ENCODE results near the gene LRRC19. TPM values are rescaled to one million over a fixed set of nuclear protein-coding genes. Genes with fewer than 3 reads are reported as not detected.

The LRRC19 gene
- total RNA-seq, 1 experiment from 2014 or later = not detected

DNA sequence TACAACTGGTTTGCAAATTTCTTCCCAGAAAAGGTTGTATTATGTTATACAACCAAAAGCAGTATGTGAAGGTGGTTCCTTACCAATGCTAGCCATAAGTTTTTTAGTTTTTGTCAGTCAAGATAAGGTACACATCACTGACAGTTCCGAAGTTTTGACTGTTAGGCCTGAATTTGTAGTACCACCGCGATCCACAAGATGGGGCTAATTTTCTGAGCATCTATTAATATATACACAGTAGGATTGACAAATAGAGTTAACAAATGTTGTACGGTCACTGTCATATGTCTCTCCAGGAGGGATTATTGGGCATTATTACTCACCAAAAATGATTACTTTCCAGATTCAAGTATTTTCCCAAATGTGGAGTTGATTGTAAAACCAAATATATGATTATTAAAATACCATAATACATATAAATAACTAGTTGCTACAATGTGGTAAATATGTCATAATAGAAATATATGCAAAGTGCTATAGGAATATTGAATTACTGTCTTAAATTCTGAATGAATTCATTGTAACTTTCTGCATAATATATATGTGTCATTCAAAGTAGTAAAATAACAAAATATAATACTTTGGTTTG is 28.4 kb upstream of the LRRC19 start:
- no peak overlapping the region for H4K91ac ChIP-seq (ENCODE audit: insufficient read length, low read depth, low read length)
- no peak overlapping the region for H3K4ac ChIP-seq (ENCODE audit: low read depth, low read length)
- no peak overlapping the region for H3K14ac ChIP-seq (ENCODE audit: insufficient read depth, low read length)
- no peak overlapping the region for H3K27ac Mint-ChIP-seq
- 0 out of 4 replicates have a peak, but pooled peaks cover 0 to 3% of the 10 kb centered on the region in 2 experiments for H3K4me1 Mint-ChIP-seq
- no peaks in the 10 kb centered on the region for H4K20me1 ChIP-seq (ENCODE audit: control insufficient read depth, insufficient read depth, insufficient read length)
- no peaks in the 10 kb centered on the region for H3K27me3 Mint-ChIP-seq (ENCODE audit: low read depth)
- no peak overlapping the region for H3K9ac ChIP-seq (ENCODE audit: extremely low read depth, insufficient read length, low read length)
- H3K27me3 ChIP-seq (ENCODE audit: insufficient read depth, low read length) = no peaks in the 10 kb centered on the region
- H3T11ph ChIP-seq (ENCODE audit: low read length) = no peak overlapping the region
- no peaks in the 10 kb centered on the region for H3K9me3 ChIP-seq (ENCODE audit: control insufficient read depth, low read depth, low read length)
- no peaks in the 10 kb centered on the region for H3K4me1 ChIP-seq (ENCODE audit: insufficient read depth, low read length)
- H4K5ac ChIP-seq (ENCODE audit: insufficient read length, low read depth, low read length) = no peak overlapping the region
- H2BK12ac ChIP-seq (ENCODE audit: insufficient read length, low read depth, low read length) = no peak overlapping the region
- no peaks in the 10 kb centered on the region for H3K23me2 ChIP-seq (ENCODE audit: insufficient read length, low read depth, low read length, poor library complexity, severe bottlenecking)
- H3K9me3 Mint-ChIP-seq = no peaks in the 10 kb centered on the region
- no peak overlapping the region for H2BK15ac ChIP-seq (ENCODE audit: low read depth, low read length)
- H2BK5ac ChIP-seq (ENCODE audit: insufficient read length, low read length) = no peak overlapping the region
- TF ChIP-seq, protein P1, sequence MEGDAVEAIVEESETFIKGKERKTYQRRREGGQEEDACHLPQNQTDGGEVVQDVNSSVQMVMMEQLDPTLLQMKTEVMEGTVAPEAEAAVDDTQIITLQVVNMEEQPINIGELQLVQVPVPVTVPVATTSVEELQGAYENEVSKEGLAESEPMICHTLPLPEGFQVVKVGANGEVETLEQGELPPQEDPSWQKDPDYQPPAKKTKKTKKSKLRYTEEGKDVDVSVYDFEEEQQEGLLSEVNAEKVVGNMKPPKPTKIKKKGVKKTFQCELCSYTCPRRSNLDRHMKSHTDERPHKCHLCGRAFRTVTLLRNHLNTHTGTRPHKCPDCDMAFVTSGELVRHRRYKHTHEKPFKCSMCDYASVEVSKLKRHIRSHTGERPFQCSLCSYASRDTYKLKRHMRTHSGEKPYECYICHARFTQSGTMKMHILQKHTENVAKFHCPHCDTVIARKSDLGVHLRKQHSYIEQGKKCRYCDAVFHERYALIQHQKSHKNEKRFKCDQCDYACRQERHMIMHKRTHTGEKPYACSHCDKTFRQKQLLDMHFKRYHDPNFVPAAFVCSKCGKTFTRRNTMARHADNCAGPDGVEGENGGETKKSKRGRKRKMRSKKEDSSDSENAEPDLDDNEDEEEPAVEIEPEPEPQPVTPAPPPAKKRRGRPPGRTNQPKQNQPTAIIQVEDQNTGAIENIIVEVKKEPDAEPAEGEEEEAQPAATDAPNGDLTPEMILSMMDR (conservative IDR thresholded peaks at IDR 0.05) = peak; percentile 82
- H4K8ac ChIP-seq (replicated peaks; ENCODE audit: insufficient read length, low read depth, low read length) = no peak overlapping the region
- no peak overlapping the region for H3K4me2 ChIP-seq (ENCODE audit: insufficient read depth, insufficient read length, low read length)
- H2BK20ac ChIP-seq (ENCODE audit: low read depth, low read length, poor library complexity, severe bottlenecking) = no peak overlapping the region
- no peaks in the 10 kb centered on the region for H3K79me2 ChIP-seq (ENCODE audit: insufficient read depth, low read length)
- H3K4me3 Mint-ChIP-seq = no peak overlapping the region
- no peak overlapping the region for H3K27ac ChIP-seq (ENCODE audit: insufficient read length, low read depth, low read length)
- no peak overlapping the region for H3K56ac ChIP-seq (ENCODE audit: insufficient read length, low read depth, low read length)
- H3K23ac ChIP-seq (ENCODE audit: insufficient read length, low read depth, low read length) = no peak overlapping the region
- WGBS (ENCODE audit: extremely low coverage, insufficient read length, low lambda C conversion rate) = no CpG with 5 or more reads among the region's 4 CpGs
- no peak overlapping the region for H2AK5ac ChIP-seq (ENCODE audit: insufficient read length, low read length)
- H3K79me1 ChIP-seq (ENCODE audit: insufficient read depth, low read depth, low read length, poor library complexity, severe bottlenecking) = no peaks in the 10 kb centered on the region
- DNase-seq = no peak
- H3K36me3 Mint-ChIP-seq (ENCODE audit: insufficient read depth in 1 of 3, low read depth in 3 of 3) = peaks cover 0 to 2% (median 0%) of the 10 kb centered on the region in 3 experiments; a peak in 3 of 7 replicates
- no peak overlapping the region for H2BK120ac ChIP-seq (ENCODE audit: low read depth, low read length, poor library complexity, severe bottlenecking)
- no peak overlapping the region for H3K18ac ChIP-seq (ENCODE audit: insufficient read length, low read depth, low read length)
- H2AFZ ChIP-seq (ENCODE audit: low read length) = no peak overlapping the region
